ENCODE measurements around the gene ARID1B.

Gene ARID1B

DNA sequence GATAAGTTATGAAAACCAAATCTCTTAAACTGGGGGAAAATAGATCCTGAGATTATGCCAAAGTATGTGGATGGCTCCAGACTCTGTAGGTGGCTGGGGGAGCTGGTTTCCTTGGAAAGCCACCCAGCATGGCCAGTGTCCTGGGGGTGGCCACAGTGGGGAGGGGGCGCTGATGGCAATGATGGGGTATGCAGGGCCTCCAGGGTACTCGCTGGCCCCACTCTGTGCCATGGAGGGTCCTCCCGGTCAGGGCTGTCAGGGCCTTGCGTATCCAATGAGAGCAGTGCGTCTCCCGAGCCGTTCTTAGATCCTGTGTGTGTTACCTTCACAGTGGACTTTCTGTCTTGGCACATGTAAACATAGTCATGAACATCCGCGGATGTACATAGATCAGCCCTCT lies 393.4 kb downstream of the ARID1B start:
- H3K4me3 ChIP-seq (replicated peaks; ENCODE audit: low read depth, low read length): no peak overlapping the region
- DNase-seq (ENCODE audit: extremely low read depth, low read depth): no peak
- TF ChIP-seq, protein P1, sequence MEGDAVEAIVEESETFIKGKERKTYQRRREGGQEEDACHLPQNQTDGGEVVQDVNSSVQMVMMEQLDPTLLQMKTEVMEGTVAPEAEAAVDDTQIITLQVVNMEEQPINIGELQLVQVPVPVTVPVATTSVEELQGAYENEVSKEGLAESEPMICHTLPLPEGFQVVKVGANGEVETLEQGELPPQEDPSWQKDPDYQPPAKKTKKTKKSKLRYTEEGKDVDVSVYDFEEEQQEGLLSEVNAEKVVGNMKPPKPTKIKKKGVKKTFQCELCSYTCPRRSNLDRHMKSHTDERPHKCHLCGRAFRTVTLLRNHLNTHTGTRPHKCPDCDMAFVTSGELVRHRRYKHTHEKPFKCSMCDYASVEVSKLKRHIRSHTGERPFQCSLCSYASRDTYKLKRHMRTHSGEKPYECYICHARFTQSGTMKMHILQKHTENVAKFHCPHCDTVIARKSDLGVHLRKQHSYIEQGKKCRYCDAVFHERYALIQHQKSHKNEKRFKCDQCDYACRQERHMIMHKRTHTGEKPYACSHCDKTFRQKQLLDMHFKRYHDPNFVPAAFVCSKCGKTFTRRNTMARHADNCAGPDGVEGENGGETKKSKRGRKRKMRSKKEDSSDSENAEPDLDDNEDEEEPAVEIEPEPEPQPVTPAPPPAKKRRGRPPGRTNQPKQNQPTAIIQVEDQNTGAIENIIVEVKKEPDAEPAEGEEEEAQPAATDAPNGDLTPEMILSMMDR (IDR thresholded peaks at IDR 0.05; ENCODE audit: low read depth, low read length, missing control alignments): no peak

DNA sequence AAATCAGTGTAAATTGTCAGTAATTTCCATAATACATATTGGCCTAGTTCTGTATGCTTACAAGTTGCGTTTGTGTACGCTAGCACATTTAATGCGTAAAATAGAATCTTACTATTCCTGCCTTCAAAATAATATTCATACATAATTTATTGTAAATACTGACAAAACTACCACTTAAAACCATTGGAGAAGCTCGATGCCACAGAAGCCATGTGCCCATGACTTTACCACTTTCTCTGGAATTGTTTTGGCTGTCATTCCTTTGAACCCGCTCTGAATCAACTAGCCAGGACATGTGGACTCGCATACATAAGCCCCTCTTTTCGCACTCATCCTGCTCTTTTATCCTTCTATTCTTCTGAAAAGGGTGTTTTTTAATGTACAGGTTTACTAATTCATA lies 394.6 kb downstream of the ARID1B start:
- DNase-seq (ENCODE audit: extremely low read depth, low read depth): no peak
- H3K4me3 ChIP-seq (replicated peaks; ENCODE audit: low read depth, low read length): no peak overlapping the region
- TF ChIP-seq, protein P1 (IDR thresholded peaks at IDR 0.05; ENCODE audit: low read depth, low read length, missing control alignments): no peak

DNA sequence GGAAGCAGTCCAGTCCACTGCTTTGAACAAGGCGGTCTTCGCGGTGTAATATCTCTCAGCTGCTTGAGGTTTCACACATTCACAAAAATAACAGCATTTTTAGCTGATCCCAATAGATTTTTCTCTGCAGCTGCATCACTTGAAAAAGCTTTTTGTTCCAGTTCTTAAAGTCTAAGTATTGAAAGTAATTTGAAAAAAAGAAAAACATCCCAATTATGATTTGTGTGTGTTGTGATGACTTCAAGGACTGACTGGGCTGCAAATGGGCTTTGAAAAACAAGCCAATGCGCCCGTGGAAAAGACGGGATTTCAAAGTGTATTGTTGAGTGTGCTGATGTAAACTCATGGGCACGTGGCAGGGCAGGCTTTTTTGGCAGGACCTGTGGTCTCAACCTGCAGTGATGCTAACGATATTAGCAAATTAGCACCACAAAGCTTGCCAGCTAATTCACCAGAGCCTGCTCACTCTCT lies 395.1 kb downstream of the ARID1B start:
- TF ChIP-seq, protein P1 (IDR thresholded peaks at IDR 0.05; ENCODE audit: low read depth, low read length, missing control alignments): no peak
- no peak for DNase-seq (ENCODE audit: extremely low read depth, low read depth)
- H3K4me3 ChIP-seq (replicated peaks; ENCODE audit: low read depth, low read length): no peak overlapping the region

DNA sequence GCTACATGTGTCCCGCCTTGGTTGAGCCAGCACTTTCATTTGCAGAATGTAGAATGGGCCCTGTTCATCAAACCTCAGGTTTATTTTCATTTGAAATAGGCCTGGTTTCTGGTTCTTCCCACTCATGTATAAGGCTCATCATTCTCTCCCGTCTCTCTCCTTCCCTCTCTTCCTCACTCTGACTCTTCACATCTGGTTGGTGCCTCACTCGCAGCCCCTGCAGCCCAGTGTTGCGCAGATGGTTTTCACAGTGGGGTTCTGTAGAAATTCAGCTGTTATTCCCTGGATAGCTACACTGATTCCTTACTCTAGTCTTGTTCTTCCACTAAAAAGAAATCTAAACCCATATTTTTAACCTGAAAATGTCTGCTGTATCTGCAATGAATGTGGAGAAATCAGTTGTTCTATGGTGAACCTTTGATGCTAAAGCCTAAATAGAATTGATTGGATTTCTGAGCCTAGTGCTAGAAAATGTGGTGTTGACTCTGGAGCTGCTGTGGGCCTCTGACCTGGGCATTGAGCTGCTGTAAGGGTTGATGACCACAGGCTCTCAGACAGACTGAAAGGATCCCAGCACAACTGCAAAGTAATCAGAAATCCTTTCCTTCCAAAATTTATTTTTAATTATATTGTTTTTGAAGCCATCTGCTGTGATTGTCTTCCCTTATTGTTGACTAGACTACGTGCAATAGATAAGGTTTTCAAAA lies 395.8 kb downstream of the ARID1B start:
- TF ChIP-seq, protein P1 (IDR thresholded peaks at IDR 0.05; ENCODE audit: low read depth, low read length, missing control alignments): no peak
- no peak overlapping the region for H3K4me3 ChIP-seq (replicated peaks; ENCODE audit: low read depth, low read length)
- DNase-seq (ENCODE audit: extremely low read depth, low read depth): no peak

DNA sequence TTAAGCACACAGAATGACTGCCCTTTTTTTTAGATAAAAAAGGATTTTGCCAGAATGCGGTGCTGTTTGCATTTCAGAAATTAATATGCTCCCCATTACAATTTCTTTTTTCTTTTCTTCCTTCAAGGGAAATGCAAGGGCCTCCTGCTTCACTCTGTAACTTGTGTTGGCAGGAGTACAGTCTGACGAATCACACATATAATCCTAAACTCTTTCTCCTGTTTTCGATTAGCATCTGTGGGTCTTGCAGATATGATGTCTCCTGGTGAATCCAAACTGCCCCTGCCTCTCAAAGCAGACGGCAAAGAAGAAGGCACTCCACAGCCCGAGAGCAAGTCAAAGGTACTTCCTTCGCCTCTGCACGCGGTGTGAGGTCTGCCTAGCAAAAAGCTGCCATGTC lies 396.6 kb downstream of the ARID1B start:
- TF ChIP-seq, protein P1 (IDR thresholded peaks at IDR 0.05; ENCODE audit: low read depth, low read length, missing control alignments): no peak
- no peak for DNase-seq (ENCODE audit: extremely low read depth, low read depth)
- H3K4me3 ChIP-seq (replicated peaks; ENCODE audit: low read depth, low read length): no peak overlapping the region

DNA sequence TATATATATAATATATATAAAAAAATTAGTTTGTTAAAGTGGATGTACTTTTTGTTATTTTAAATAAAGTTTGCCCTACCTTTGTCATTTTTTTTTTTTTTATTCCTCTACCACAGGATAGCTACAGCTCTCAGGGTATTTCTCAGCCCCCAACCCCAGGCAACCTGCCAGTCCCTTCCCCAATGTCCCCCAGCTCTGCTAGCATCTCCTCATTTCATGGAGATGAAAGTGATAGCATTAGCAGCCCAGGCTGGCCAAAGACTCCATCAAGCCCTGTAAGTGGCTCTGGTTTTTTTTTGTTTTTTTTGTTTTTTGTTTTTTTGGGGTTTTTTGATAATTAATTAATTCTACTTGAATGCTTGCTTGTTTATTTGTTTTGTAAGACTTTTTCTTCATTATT lies 397.6 kb downstream of the ARID1B start:
- no peak overlapping the region for H3K4me3 ChIP-seq (replicated peaks; ENCODE audit: low read depth, low read length)
- TF ChIP-seq, protein P1 (IDR thresholded peaks at IDR 0.05; ENCODE audit: low read depth, low read length, missing control alignments): no peak
- DNase-seq (ENCODE audit: extremely low read depth, low read depth): no peak
